GM06990 (cell line): ENCODE measurements around the gene SYNGR2.

Source experiments
- DNase-seq: peaks from one replicate; pipeline ENCODE4 v3.0.0-alpha.2; 2011; ENCODE audit not compliant: insufficient read length; ENCODE audit errors: extremely low read depth
- H3K27me3 ChIP-seq: replicated peaks from 2 replicates; pipeline ENCODE4 v1.6.0; 2011; ENCODE audit warnings: low read length; ENCODE audit not compliant: control insufficient read depth, insufficient read depth
- H3K36me3 ChIP-seq: 2 replicates; pipeline ENCODE4 v1.5.1; 2011; ENCODE audit warnings: low read length; ENCODE audit not compliant: control insufficient read depth, insufficient read depth
- H3K4me3 ChIP-seq: replicated peaks from 2 replicates; pipeline ENCODE4 v1.5.1; 2011; ENCODE audit warnings: low read depth, mild to moderate bottlenecking, control low read depth, low read length
- TF ChIP-seq, protein P1 (sequence below): IDR thresholded peaks from 2 replicates; pipeline ENCODE4 v1.5.1; 2011; ENCODE audit warnings: low read length, control low read depth, mild to moderate bottlenecking, inconsistent platforms; ENCODE audit not compliant: insufficient read depth, poor library complexity, severe bottlenecking

SYNGR2 gene

DNA sequence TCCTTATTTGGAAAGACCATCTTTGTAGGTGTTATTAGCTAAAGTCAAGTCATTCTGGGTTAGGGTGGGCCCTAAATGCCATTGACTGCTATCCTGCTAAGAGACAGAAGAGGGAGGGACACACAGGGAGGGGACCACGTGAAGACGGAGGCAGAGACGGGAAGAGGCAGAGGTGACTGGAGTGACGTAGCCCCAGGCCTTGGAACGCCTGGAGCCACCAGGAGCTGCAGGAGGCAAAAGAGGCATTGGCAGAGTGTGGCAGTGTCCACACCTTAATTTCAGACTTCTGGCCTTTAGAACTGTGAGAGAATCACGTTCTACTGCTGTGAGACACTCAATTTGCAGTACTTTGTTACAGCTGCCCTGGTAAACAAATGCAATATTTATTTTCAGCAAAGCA is 32.1 kb downstream of the SYNGR2 start:
- peaks cover 13% of the 10 kb centered on the region for H3K36me3 ChIP-seq
- no peak overlapping the region for H3K4me3 ChIP-seq
- TF ChIP-seq, protein P1, sequence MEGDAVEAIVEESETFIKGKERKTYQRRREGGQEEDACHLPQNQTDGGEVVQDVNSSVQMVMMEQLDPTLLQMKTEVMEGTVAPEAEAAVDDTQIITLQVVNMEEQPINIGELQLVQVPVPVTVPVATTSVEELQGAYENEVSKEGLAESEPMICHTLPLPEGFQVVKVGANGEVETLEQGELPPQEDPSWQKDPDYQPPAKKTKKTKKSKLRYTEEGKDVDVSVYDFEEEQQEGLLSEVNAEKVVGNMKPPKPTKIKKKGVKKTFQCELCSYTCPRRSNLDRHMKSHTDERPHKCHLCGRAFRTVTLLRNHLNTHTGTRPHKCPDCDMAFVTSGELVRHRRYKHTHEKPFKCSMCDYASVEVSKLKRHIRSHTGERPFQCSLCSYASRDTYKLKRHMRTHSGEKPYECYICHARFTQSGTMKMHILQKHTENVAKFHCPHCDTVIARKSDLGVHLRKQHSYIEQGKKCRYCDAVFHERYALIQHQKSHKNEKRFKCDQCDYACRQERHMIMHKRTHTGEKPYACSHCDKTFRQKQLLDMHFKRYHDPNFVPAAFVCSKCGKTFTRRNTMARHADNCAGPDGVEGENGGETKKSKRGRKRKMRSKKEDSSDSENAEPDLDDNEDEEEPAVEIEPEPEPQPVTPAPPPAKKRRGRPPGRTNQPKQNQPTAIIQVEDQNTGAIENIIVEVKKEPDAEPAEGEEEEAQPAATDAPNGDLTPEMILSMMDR: no peak
- H3K27me3 ChIP-seq: no peaks in the 10 kb centered on the region
- no peak for DNase-seq

DNA sequence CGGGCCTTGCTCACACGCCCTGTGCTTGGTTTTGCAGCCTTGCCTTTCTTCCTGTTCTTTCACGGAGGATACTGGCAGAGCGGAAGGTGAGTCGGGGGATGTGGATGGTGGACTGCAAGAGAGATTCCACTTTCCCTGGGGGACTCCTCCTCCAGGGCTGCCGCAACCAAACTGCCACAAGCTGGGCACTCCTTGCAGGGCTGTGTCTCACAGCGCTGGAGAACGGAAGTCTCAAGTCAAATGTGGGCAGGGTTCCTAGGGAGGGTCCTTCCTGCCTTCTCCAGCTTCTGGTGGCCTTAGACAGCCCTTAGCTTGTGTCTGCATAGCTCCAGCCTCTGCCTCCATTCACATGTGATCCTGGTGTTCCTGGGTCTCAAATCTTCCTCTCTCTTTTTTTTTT is 34.3 kb downstream of the SYNGR2 start:
- H3K4me3 ChIP-seq: no peak overlapping the region
- no peak for DNase-seq
- H3K27me3 ChIP-seq: no peaks in the 10 kb centered on the region
- TF ChIP-seq, protein P1: no peak
- peaks cover 15% of the 10 kb centered on the region for H3K36me3 ChIP-seq

DNA sequence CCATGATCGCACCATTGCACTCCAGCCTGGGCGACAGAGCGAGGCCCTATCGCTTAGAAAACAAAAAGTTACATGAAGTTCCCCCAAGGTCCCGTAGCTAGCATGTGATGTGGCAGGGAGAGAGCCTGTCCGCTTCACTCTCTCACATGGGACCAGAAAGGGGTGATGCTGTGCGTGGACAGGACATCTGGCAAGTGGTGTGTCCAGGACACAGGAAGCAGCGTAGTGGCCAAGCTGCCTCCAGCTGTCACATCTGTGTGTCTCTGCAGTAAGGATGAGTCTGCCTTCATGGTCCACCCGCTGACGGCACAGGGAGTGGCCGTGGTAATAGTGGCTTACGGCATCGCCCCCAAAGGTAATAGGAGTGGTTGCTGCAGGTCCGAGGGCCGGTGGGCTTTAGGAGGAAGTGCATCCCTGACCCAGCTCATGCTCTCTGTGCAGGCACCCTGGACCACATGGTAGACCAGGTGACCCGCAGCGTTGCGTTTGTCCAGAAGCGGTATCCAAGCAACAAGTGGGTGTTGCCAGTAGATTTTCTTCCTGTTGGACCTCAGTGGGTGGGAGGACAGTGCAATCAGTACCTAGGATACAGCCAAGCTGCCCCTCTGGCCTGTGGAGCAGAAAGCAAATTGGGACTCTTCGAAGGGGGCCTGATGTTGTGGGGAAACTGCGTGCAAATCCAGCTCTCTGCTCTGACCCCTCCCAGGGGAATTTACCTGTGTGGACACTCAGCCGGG is 36.2 kb downstream of the SYNGR2 start:
- no peak for DNase-seq
- peaks cover 15% of the 10 kb centered on the region for H3K36me3 ChIP-seq
- H3K27me3 ChIP-seq: no peaks in the 10 kb centered on the region
- TF ChIP-seq, protein P1: no peak
- H3K4me3 ChIP-seq: no peak overlapping the region

DNA sequence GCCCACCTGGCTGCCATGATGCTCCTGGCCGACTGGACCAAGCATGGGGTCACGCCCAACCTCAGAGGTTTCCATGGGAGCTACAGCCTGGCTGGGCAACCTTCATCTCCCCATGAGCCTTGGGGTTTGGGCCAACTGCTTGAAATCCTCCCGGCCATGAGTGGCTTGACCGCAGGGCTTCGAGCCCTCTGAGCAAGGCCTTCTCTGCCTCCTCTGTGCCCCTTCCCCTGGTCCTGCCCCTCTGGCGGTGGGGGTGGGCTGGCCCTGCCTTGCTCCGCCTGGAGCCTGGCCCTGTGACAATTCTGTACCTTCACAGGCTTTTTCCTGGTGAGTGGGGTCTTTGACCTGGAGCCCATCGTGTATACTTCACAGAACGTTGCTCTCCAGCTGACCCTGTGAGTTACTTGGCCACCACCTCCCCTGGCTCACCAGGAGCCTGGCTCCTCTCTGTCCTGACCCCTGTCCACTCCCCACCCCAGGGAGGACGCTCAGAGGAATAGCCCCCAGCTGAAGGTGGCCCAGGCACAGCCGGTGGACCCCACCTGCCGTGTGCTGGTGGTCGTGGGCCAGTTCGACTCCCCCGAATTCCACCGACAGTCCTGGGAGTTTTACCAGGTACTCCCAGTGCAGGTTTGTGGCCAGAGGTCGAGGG is 36.9 kb downstream of the SYNGR2 start:
- peaks cover 15% of the 10 kb centered on the region for H3K36me3 ChIP-seq
- DNase-seq: no peak
- TF ChIP-seq, protein P1: no peak

DNA sequence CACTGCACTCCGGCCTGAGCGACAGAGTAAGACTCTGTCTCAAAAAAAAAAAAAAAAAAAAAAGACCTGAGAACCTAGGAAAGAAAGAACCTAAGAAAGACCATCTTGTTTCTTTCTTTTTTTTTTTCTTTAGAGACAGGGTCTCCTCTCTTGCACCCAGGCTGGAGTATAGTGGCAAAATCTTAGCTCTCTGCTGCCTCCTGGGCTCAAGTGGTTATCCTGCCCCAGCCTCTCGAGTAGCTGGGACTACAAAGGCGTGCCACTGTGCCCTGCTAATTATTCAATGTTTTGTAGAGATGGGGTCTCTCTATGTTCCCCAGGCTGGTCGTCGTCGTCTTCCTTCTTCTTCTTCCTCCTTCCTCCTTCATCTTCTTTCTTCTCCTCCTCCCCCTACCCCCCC is 37.9 kb downstream of the SYNGR2 start:
- Histone ChIP-seq H3K36me3 (peaks cover 14% of the 10 kb centered on the region), H3K4me3 (no peak overlapping the region), H3K27me3 (no peaks in the 10 kb centered on the region)
- no peak for DNase-seq
- TF ChIP-seq, protein P1: peak; percentile 9

More for the DNA sequence above, 36.9 kb downstream of the SYNGR2 start:
- Histone ChIP-seq H3K4me3 (no peak overlapping the region), H3K27me3 (no peaks in the 10 kb centered on the region)
